IMR-90 (cell line): ENCODE data around the gene FGR. TPM values are rescaled to one million over a fixed set of nuclear protein-coding genes. Genes with fewer than 3 reads are reported as not detected.

Source experiments
- ATAC-seq: fragments of 200-7000 bp; cut with Tn5 transposase; 2 replicates; pipeline ENCODE4 v1.9.1; 2020; ENCODE audit warnings: low read depth, mild to moderate bottlenecking, moderate library complexity
- BruUV-seq: library from RNA; stranded (reverse); fragments of 400-500 nt; replicated peaks from 2 replicates; lab custom pipeline; 2021; lab: Mats Ljungman, UMichigan
- CTCF ChIA-PET: fragments of 300-600 bp; formaldehyde crosslinking; extraction: SDS; loops from one replicate; lab custom pipeline; 2021; ENCODE audit warnings: antibody characterized with exemption; lab: Yijun Ruan, JAX
- POLR2A ChIA-PET: fragments of 300-600 bp; sonication (Branson Sonifier 250); formaldehyde crosslinking; loops from one replicate; lab custom pipeline; 2022; ENCODE audit warnings: antibody characterized with exemption; ENCODE audit not compliant: unreplicated experiment; lab: Charles Lee
- DNase-seq: peaks from one replicate; pipeline ENCODE4 v3.0.0; 2013
- H2AFZ ChIP-seq: replicated peaks from 2 replicates; pipeline ENCODE3; 2013; ENCODE audit warnings: low read length, mild to moderate bottlenecking; ENCODE audit not compliant: poor library complexity
- H2AK5ac ChIP-seq: 2 replicates; pipeline ENCODE4 v1.6.1; 2013; ENCODE audit warnings: low read depth, low read length, inconsistent platforms
- H2AK9ac ChIP-seq: replicated peaks from 2 replicates; pipeline ENCODE3; 2013; ENCODE audit warnings: mild to moderate bottlenecking, low read depth, low read length, moderate library complexity; ENCODE audit not compliant: poor library complexity
- H2BK120ac ChIP-seq: 2 replicates; pipeline ENCODE4 v1.6.1; 2013; ENCODE audit warnings: low read depth, low read length, inconsistent platforms
- H2BK15ac ChIP-seq: 3 replicates; pipeline ENCODE4 v1.6.1; 2013; ENCODE audit warnings: low read depth, low read length, inconsistent platforms
- H2BK20ac ChIP-seq: 2 replicates; pipeline ENCODE4 v1.6.1; 2013; ENCODE audit warnings: low read depth, mild to moderate bottlenecking, inconsistent platforms, low read length, moderate library complexity
- H2BK5ac ChIP-seq: 2 replicates; pipeline ENCODE4 v1.6.1; 2013; ENCODE audit warnings: mild to moderate bottlenecking, low read depth, low read length, inconsistent platforms; ENCODE audit not compliant: poor library complexity, severe bottlenecking
- H3K14ac ChIP-seq: replicated peaks from 2 replicates; pipeline ENCODE4 v1.6.1; 2013; ENCODE audit warnings: low read depth, low read length, inconsistent platforms
- H3K18ac ChIP-seq: 2 replicates; pipeline ENCODE4 v1.6.1; 2013; ENCODE audit warnings: low read depth, low read length, control low read depth
- H3K23ac ChIP-seq: 2 replicates; pipeline ENCODE4 v1.6.1; 2013; ENCODE audit warnings: low read depth, low read length, inconsistent platforms
- H3K27ac ChIP-seq: 2 replicates; pipeline ENCODE4 v1.5.1; 2013; ENCODE audit warnings: mild to moderate bottlenecking, control low read depth, low read length; ENCODE audit not compliant: insufficient read depth
- H3K27me3 ChIP-seq: 2 replicates; pipeline ENCODE4 v1.6.1; 2013; ENCODE audit warnings: low read length; ENCODE audit not compliant: control insufficient read depth, insufficient read depth
- H3K36me3 ChIP-seq: 2 replicates; pipeline ENCODE4 v1.6.1; 2013; ENCODE audit warnings: low read length, mixed read lengths; ENCODE audit not compliant: control insufficient read depth, insufficient read depth
- H3K4ac ChIP-seq: 2 replicates; pipeline ENCODE4 v1.6.1; 2013; ENCODE audit warnings: low read depth, low read length, inconsistent platforms
- H3K4me1 ChIP-seq: 2 replicates; pipeline ENCODE4 v1.6.1; 2013; ENCODE audit warnings: low read length, mixed read lengths; ENCODE audit not compliant: control insufficient read depth, insufficient read depth
- H3K4me2 ChIP-seq: 2 replicates; pipeline ENCODE4 v1.6.1; 2013; ENCODE audit warnings: low read depth, mild to moderate bottlenecking, control low read depth, low read length, moderate library complexity
- H3K4me3 ChIP-seq: 2 replicates; pipeline ENCODE4 v1.5.1; 2013; ENCODE audit warnings: low read depth, mild to moderate bottlenecking, control low read depth, low read length, moderate library complexity; ENCODE audit not compliant: insufficient read depth
- H3K56ac ChIP-seq: 2 replicates; pipeline ENCODE4 v1.6.1; 2013; ENCODE audit warnings: low read length, inconsistent platforms; ENCODE audit not compliant: insufficient read depth; ENCODE audit errors: extremely low read depth
- H3K79me1 ChIP-seq, 2 experiments: 2 replicates each; pipeline ENCODE4 v1.6.1; 2013; ENCODE audit warnings: low read length in 2 of 2, inconsistent platforms in 1 of 2, low read depth in 1 of 2
- H3K9ac ChIP-seq: 2 replicates; pipeline ENCODE4 v1.6.1; 2013; ENCODE audit warnings: low read depth, low read length, control low read depth
- H3K9me1 ChIP-seq: 2 replicates; pipeline ENCODE4 v1.6.1; 2013; ENCODE audit warnings: low read length, inconsistent platforms; ENCODE audit not compliant: insufficient read depth
- H3K9me3 ChIP-seq: 2 replicates; pipeline ENCODE4 v1.6.1; 2013; ENCODE audit warnings: low read length; ENCODE audit not compliant: control insufficient read depth, insufficient read depth
- H4K20me1 ChIP-seq: 2 replicates; pipeline ENCODE4 v1.6.1; 2013; ENCODE audit warnings: low read length, inconsistent platforms; ENCODE audit not compliant: insufficient read depth
- H4K5ac ChIP-seq: 2 replicates; pipeline ENCODE4 v1.6.1; 2013; ENCODE audit warnings: mild to moderate bottlenecking, low read depth, low read length, control low read depth
- H4K8ac ChIP-seq, 2 experiments: 2 replicates each; pipeline ENCODE4 v1.6.1; 2013; ENCODE audit warnings: low read depth in 2 of 2, low read length in 2 of 2, control low read depth in 1 of 2, inconsistent platforms in 1 of 2
- H4K91ac ChIP-seq: 2 replicates; pipeline ENCODE4 v1.6.1; 2013; ENCODE audit warnings: low read depth, low read length, inconsistent platforms; ENCODE audit not compliant: insufficient read depth
- FOS ChIP-seq: fragments of 150-350 bp; IDR thresholded peaks from 2 replicates; pipeline ENCODE4 v1.6.1; 2016; ENCODE audit warnings: low read depth, low read length
- POLR2A ChIP-seq: IDR thresholded peaks from 2 replicates; pipeline ENCODE4 v1.6.1; 2012; ENCODE audit warnings: mild to moderate bottlenecking, low read depth, low read length
- RFX5 ChIP-seq: IDR thresholded peaks from 2 replicates; pipeline ENCODE4 v1.8.0; 2012; ENCODE audit warnings: low read depth, mild to moderate bottlenecking, low read length, moderate library complexity
- WGBS, 2 experiments: methylation state at CpG; one replicate each; pipeline versions ENCODE4 v1.1.5 to v1.1.7; 2013; ENCODE audit warnings: missing lambda C conversion rate in 2 of 2; ENCODE audit not compliant: insufficient read length in 1 of 2; ENCODE audit errors: extremely low coverage in 2 of 2; 5-methylcytosine and 5-hydroxymethylcytosine counted together
- dilution Hi-C: fragments of 300-500 bp; cut with HindIII; formaldehyde crosslinking; loops from one replicate; pipeline ENCODE4 v1.14.3; 2018; ENCODE audit warnings: low sequenced_read_pairs; ENCODE audit not compliant: unreplicated experiment
- in situ Hi-C: fragments of 300-500 bp; cut with MboI; formaldehyde crosslinking; loops from 3 replicates; pipeline ENCODE4 v1.14.3; 2019; ENCODE audit warnings: low sequenced_read_pairs, inconsistent platforms, mixed read lengths
- intact Hi-C: fragments of 100-400 bp; cut with micrococcal nuclease; formaldehyde crosslinking; loops from 2 replicates; pipeline ENCODE4 v1.10.0; 2022
- polyA plus RNA-seq, 3 experiments: library from polyadenylated mRNA; depleted of rRNA; stranded (reverse); fragments of >200 nt; gene quantifications; 2 replicates each; pipeline ENCODE4 v1.2.3, GENCODE V29; 2012; ENCODE audit warnings: low replicate concordance in 1 of 3
- total RNA-seq: library from RNA; depleted of rRNA; stranded (reverse); fragments of >200 nt; gene quantifications from 2 replicates; pipeline ENCODE4 v1.2.3, GENCODE V29; 2012

The FGR gene
- total and polyA plus RNA-seq, 2 of the 4 experiments (the other 2 are of a cell fraction) = not detected

DNA sequence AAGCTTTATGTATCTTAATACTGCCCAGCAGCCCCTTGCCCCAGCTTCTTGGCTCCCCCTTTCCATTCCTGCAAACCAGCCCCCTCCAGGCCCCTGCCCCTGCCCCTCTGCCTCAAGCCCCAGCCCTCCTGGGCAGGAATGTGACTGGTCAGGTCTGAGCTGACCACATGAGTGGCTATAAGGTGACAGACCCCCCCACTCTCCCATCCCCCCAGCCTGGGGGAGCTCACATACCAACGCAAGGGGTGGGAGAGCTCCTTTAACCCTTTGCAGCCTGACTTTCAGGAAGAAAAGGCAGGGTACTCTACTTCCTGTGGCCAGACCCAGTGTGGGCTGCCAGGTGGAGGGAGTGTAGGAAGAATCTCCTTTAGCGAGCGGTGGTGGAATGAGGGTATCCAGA lies 64.2 kb downstream of the FGR start:
- no peak overlapping the region for H3K4me2 ChIP-seq
- ChIA-PET POLR2A (interaction anchor here (0.5 kb wide), 1 partner anchor 149 kb away, joined by 5 read pairs; no protein-coding TSS in a partner anchor), CTCF (interaction anchor here (0.6 kb wide), 2 partner anchors 83 to 182 kb away, joined by 3 to 5 read pairs; no protein-coding TSS in a partner anchor)
- H2BK5ac ChIP-seq = no peak overlapping the region
- H2AK5ac ChIP-seq = no peak overlapping the region
- no peak overlapping the region for H2BK20ac ChIP-seq
- H3K56ac ChIP-seq = no peak overlapping the region
- H3K4me1 ChIP-seq = peaks cover 63% of the 10 kb centered on the region
- no peak overlapping the region for H3K27ac ChIP-seq
- no peak overlapping the region for H3K23ac ChIP-seq
- no peak overlapping the region for H3K4me3 ChIP-seq
- H3K14ac ChIP-seq = no peak overlapping the region
- H4K20me1 ChIP-seq = peaks cover 60% of the 10 kb centered on the region
- dilution Hi-C loops = no loop called here
- peaks cover 52 to 90% of the 10 kb centered on the region in 2 experiments for H3K79me1 ChIP-seq
- no peak overlapping the region for H4K91ac ChIP-seq
- WGBS, 2 experiments = no CpG with 5 or more reads among the region's 3 CpGs
- no peak overlapping the region for H3K9ac ChIP-seq
- intact Hi-C loops = no loop called here
- no peak overlapping the region for H2AFZ ChIP-seq
- ATAC-seq (no peak), DNase-seq (no peak)
- in situ Hi-C loops = no loop called here
- H4K8ac ChIP-seq = no peak overlapping the region
- no peak overlapping the region for H4K5ac ChIP-seq
- no peak overlapping the region for H3K4ac ChIP-seq
- H3K9me1 ChIP-seq = peaks cover 13% of the 10 kb centered on the region; the same call in 1 of the 2 replicates
- TF ChIP-seq RFX5 (no peak), POLR2A (no peak), FOS (no peak)
- H3K18ac ChIP-seq = no peak overlapping the region
- no peak overlapping the region for H2BK120ac ChIP-seq
- peak overlapping the region; percentile 31 for H2AK9ac ChIP-seq
- no peaks in the 10 kb centered on the region for H3K27me3 ChIP-seq
- H2BK15ac ChIP-seq = no peak overlapping the region
- no TSS peak for BruUV-seq
- H3K9me3 ChIP-seq = no peaks in the 10 kb centered on the region
- H3K36me3 ChIP-seq = no peaks in the 10 kb centered on the region
